Kidney (tissue), 14 donors: Measurements from ENCODE around the gene LZIC. TPM values are rescaled to one million over a fixed set of nuclear protein-coding genes. Genes with fewer than 3 reads are reported as not detected.
"Not testable (repeated sequence)": the region's sequence is repeated elsewhere in the genome, so short reads cannot be mapped to it uniquely, and the experiment has no call there.

Experiments
- DNase-seq, 5 donors: peaks; one replicate each; pipeline ENCODE4 v3.0.0-alpha.2; 2013 to 2020
- FAIRE-seq: peaks from 2 replicates; lab custom pipeline; 2012; peaks lifted over from hg19 to GRCh38; lab: Jason Lieb, UNC
- H3K27ac ChIP-seq, 2 donors: one replicate each; pipeline ENCODE4 v1.7.0; 2013; ENCODE audit warnings: low read depth in 2 of 2, low read length in 2 of 2, inconsistent platforms in 1 of 2
- H3K27me3 ChIP-seq: one replicate; pipeline ENCODE4 v1.7.1; 2013; ENCODE audit warnings: low read length, inconsistent platforms; ENCODE audit not compliant: control insufficient read depth, insufficient read depth
- H3K36me3 ChIP-seq, 3 donors: one replicate each; pipeline versions ENCODE4 v1.7.0 to v1.7.1; 2013; ENCODE audit warnings: low read length in 3 of 3, control low read depth in 1 of 3, inconsistent platforms in 1 of 3; ENCODE audit not compliant: insufficient read depth in 3 of 3, control insufficient read depth in 2 of 3
- H3K4me1 ChIP-seq, 3 donors: one replicate each; pipeline versions ENCODE4 v1.7.0 to v1.7.1; 2013; ENCODE audit warnings: low read length in 3 of 3, inconsistent platforms in 1 of 3, low read depth in 1 of 3; ENCODE audit not compliant: control insufficient read depth in 2 of 3, insufficient read depth in 2 of 3
- H3K4me3 ChIP-seq, 3 donors: one replicate each; pipeline versions ENCODE4 v1.7.0 to v1.8.1; 2013; ENCODE audit warnings: low read length in 3 of 3, control low read depth in 1 of 3, inconsistent platforms in 1 of 3
- H3K9ac ChIP-seq, 3 donors: one replicate each; pipeline versions ENCODE4 v1.7.0 to v1.7.1; 2013; ENCODE audit warnings: low read length in 3 of 3, control low read depth in 1 of 3, inconsistent platforms in 1 of 3
- H3K9me3 ChIP-seq, 3 donors: one replicate each; pipeline versions ENCODE4 v1.7.0 to v1.7.1; 2013; ENCODE audit warnings: low read length in 3 of 3, control low read depth in 1 of 3, inconsistent platforms in 1 of 3; ENCODE audit not compliant: control insufficient read depth in 2 of 3, insufficient read depth in 1 of 3
- CTCF ChIP-seq: IDR thresholded peaks from 3 replicates; pipeline ENCODE4 v1.5.1; 2012; ENCODE audit warnings: mild to moderate bottlenecking, moderate library complexity, borderline replicate concordance; ENCODE audit not compliant: insufficient read depth; ENCODE audit errors: extremely low read depth
- intact Hi-C: fragments of 100-400 bp; cut with DNase I; formaldehyde crosslinking; loops from one replicate; pipeline ENCODE4 v1.11.1; 2022
- polyA plus RNA-seq: library from polyadenylated mRNA; stranded (reverse); fragments of 350-450 nt; fragmentation: Illumina TruSeq; extraction: RNeasy Lipid Tissue Mini Kit (QIAGEN cat#74804); gene quantifications from one replicate; pipeline ENCODE4 v1.2.3, GENCODE V29; 2014; ENCODE audit warnings: low read depth, low replicate concordance; ENCODE audit not compliant: insufficient read depth
- total RNA-seq: library from RNA; stranded (reverse); fragmentation: NEBNext Ultra II Directional; extraction: Animal tissue kit (Norgen Biotek cat#: 25700); gene quantifications from one replicate; pipeline ENCODE4 v1.2.1, GENCODE V29; 2021
- donor health status: control.
- donor health status: control.
- donor health status: control.
- donor health status: control.
- donor health status: control.
- donor health status: DM: yes; HTN: yes; CAD: no.
- donor health status: Normal renal cell carcinoma (clear cell type).

LZIC gene
- total and polyA plus RNA-seq, 2 donors from 2014 or later, result 22.3 to 27.0 TPM

- FAIRE-seq, result no peak
- TF ChIP-seq CTCF, result no peak
- Histone ChIP-seq H3K4me3 (no peak overlapping the region), H3K36me3 (peaks cover 0 to 9% (median 2%) of the 10 kb centered on the region in 3 donors), H3K27me3 (no peaks in the 10 kb centered on the region), H3K9me3 (no peaks in the 10 kb centered on the region), H3K4me1 (no peaks in the 10 kb centered on the region), H3K27ac (no peak overlapping the region), H3K9ac (no peak overlapping the region)
- intact Hi-C loops, result no loop called here
- no peak for DNase-seq
Measured at GRCh38 chr1:9927259-9927658, 15.9 kb downstream of the LZIC start.

DNA sequence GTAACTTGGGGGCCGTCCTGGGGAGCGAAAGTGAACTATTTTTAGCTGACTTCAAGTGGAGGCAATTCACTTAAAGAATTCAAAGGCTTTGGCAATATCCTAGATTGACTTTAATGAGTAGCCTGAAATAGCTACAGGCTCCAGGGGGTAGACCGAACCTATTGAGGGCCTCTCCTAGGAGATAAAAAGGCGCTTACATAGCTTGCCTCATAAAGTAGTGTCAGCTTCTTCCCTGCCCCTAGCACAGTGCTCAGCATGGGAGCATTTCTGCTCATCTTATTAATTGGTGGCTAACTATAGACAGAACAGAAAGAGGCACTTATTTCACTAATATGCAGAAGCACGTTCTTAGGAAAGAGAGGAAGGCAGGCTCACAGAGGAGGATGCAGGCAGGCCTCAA is 20.8 kb downstream of the LZIC start:
- H3K9me3 ChIP-seq, result no peaks in the 10 kb centered on the region
- no peak overlapping the region for H3K27ac ChIP-seq
- no peaks in the 10 kb centered on the region for H3K27me3 ChIP-seq
- no peak for FAIRE-seq
- no peak overlapping the region for H3K4me3 ChIP-seq
- DNase-seq, result no peak
- no peaks in the 10 kb centered on the region for H3K4me1 ChIP-seq
- no peak for TF ChIP-seq CTCF
- H3K9ac ChIP-seq, result no peak overlapping the region
- H3K36me3 ChIP-seq, result no peaks in the 10 kb centered on the region
- intact Hi-C loops, result no loop called here

DNA sequence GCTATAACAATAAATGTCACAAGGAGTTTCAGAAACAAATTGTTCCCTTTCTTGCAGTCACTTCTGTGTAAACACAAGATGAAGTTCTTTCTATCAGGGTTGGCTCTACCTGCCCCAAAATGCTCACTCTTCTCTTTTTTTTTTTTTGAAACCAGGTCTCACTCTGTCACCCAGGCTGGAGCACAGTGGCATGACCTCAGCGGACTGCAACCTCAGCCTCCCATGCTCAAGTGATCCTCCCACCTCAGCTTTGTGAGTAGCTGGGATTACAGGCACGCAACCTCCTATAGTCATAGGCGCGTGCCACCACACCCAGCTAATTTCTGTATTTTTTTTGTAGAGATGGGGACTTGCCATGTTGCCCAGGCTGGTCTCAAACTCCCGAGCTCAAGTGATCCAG is 22.6 kb downstream of the LZIC start:
- no peak for DNase-seq
- intact Hi-C loops, result no loop called here
- no peak for TF ChIP-seq CTCF

DNA sequence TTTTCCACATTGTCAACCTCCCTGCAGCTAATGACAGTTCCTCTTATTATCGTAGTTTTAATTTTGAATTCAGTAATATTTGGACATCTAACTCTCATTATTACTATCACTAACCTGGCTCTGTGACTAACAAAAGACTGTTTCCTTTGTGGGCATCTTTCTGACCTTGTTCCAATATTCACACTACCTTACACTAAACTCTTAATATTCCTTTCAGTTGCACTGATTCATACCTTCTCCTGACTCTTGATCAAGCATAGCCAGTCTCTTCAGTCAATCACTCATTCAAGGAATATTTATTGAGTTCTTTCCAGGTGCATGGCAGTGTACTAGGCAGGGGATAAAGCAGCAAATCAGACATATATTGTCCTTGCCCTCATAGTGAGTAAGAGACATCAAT is 25.3 kb downstream of the LZIC start:
- peaks cover 0 to 3% (median 0%) of the 10 kb centered on the region in 3 donors for H3K4me1 ChIP-seq
- no peaks in the 10 kb centered on the region for H3K27me3 ChIP-seq
- DNase-seq (no peak), FAIRE-seq (no peak)
- H3K9me3 ChIP-seq, result no peaks in the 10 kb centered on the region
- H3K27ac ChIP-seq, result no peak overlapping the region
- TF ChIP-seq CTCF, result no peak
- H3K9ac ChIP-seq, result no peak overlapping the region
- H3K36me3 ChIP-seq, result no peaks in the 10 kb centered on the region
- H3K4me3 ChIP-seq, result no peak overlapping the region
- intact Hi-C loops, result no loop called here

More for the DNA sequence above, 22.6 kb downstream of the LZIC start:
- Histone ChIP-seq H3K9me3 (no peaks in the 10 kb centered on the region), H3K4me3 (no peak overlapping the region), H3K9ac (no peak overlapping the region), H3K36me3 (no peaks in the 10 kb centered on the region), H3K4me1 (no peaks in the 10 kb centered on the region), H3K27me3 (no peaks in the 10 kb centered on the region), H3K27ac (no peak overlapping the region)
- no peak for FAIRE-seq

- not testable (repeated sequence) for FAIRE-seq
Measured at GRCh38 chr1:9917495-9917894, 25.7 kb downstream of the LZIC start.

More at GRCh38 chr1:9917495-9917894, 25.7 kb downstream of the LZIC start:
- H3K9me3 ChIP-seq, H3K4me1 ChIP-seq, H3K27ac ChIP-seq, H3K27me3 ChIP-seq, H3K9ac ChIP-seq, DNase-seq, H3K4me3 ChIP-seq, intact Hi-C loops, H3K36me3 ChIP-seq: not testable (repeated sequence)
